HEK293 (cell line): ENCODE data around the gene GPRC5B.

ENCODE experiments used
- CTCF ChIA-PET: fragments of 350-600 bp; formaldehyde crosslinking; extraction: SDS; loops from one replicate; lab custom pipeline; 2021; ENCODE audit warnings: antibody characterized with exemption; lab: Yijun Ruan, JAX
- POLR2A ChIA-PET: fragments of 300-600 bp; formaldehyde crosslinking; extraction: SDS; loops from one replicate; lab custom pipeline; 2020; ENCODE audit warnings: antibody characterized with exemption, inconsistent platforms; lab: Yijun Ruan, JAX
- H3K27ac ChIP-seq: fragments of 200-500 bp; sonication (Bioruptor generic); 2 replicates; pipeline ENCODE4 v1.5.1; 2014; ENCODE audit warnings: low read depth, low read length, control low read depth, inconsistent platforms; ENCODE audit errors: extremely low read depth
- H3K36me3 ChIP-seq, 2 experiments: fragments of 200-500 bp in 1 of 2; sonication (Bioruptor generic) in 1 of 2; 1 replicate in 1 of 2; 2 replicates in 1 of 2; pipeline ENCODE4 v1.5.1; 2014 to 2017; ENCODE audit warnings: inconsistent platforms in 2 of 2, low read length in 2 of 2; ENCODE audit not compliant: control insufficient read depth in 2 of 2, insufficient read depth in 1 of 2
- H3K4me1 ChIP-seq: fragments of 200-500 bp; sonication (Bioruptor generic); 2 replicates; pipeline ENCODE4 v1.5.1; 2014; ENCODE audit warnings: mild to moderate bottlenecking, low read length, inconsistent platforms; ENCODE audit not compliant: control insufficient read depth, insufficient read depth
- H3K4me3 ChIP-seq: 2 replicates; pipeline ENCODE4 v1.5.1; 2011; ENCODE audit warnings: low read depth, mild to moderate bottlenecking, control low read depth, low read length, moderate library complexity
- H3K9me3 ChIP-seq: fragments of 200-500 bp; sonication (Bioruptor generic); 2 replicates; pipeline ENCODE4 v1.5.1; 2014; ENCODE audit warnings: low read depth, low read length, inconsistent platforms; ENCODE audit not compliant: control insufficient read depth, insufficient read depth
- EGR2 ChIP-seq: fragments of 450-650 bp; formaldehyde crosslinking; IDR thresholded peaks from 2 replicates; pipeline ENCODE4 v1.5.1; 2016; ENCODE audit warnings: low read depth, missing biosample characterization, missing genetic modification characterization
- GLI2 ChIP-seq: fragments of 450-650 bp; formaldehyde crosslinking; IDR thresholded peaks from 2 replicates; pipeline ENCODE4; 2017; ENCODE audit warnings: missing biosample characterization, missing genetic modification characterization, low read depth, borderline replicate concordance
- GLIS2 ChIP-seq: fragments of 450-650 bp; formaldehyde crosslinking; IDR thresholded peaks from 2 replicates; pipeline ENCODE4 v1.5.1; 2016; ENCODE audit warnings: missing biosample characterization, missing genetic modification characterization
- HOXD13 ChIP-seq: sonication (generic); formaldehyde crosslinking; IDR thresholded peaks from 2 replicates; pipeline ENCODE4 v1.8.0; 2022; ENCODE audit warnings: missing genetic modification reagents, borderline replicate concordance
- KLF17 ChIP-seq: fragments of 450-650 bp; formaldehyde crosslinking; IDR thresholded peaks from 2 replicates; pipeline ENCODE4 v1.5.1; 2016; ENCODE audit warnings: missing biosample characterization, missing genetic modification characterization
- SETDB1 ChIP-seq: IDR thresholded peaks from one replicate; pipeline ENCODE4 v1.6.1; 2017; ENCODE audit warnings: mild to moderate bottlenecking, low read length, moderate library complexity, mixed read lengths; ENCODE audit not compliant: insufficient read length
- TCF7L2 ChIP-seq: IDR thresholded peaks from 2 replicates; pipeline ENCODE4 v1.6.1; 2011; ENCODE audit warnings: low read depth, mild to moderate bottlenecking, inconsistent platforms, low read length, moderate library complexity, borderline replicate concordance
- TSHZ1 ChIP-seq: fragments of 450-650 bp; formaldehyde crosslinking; IDR thresholded peaks from 2 replicates; pipeline ENCODE4 v1.5.1; 2016; ENCODE audit warnings: missing biosample characterization, missing genetic modification characterization, borderline replicate concordance
- ZNF114 ChIP-seq: fragments of 450-650 bp; formaldehyde crosslinking; IDR thresholded peaks from 2 replicates; pipeline ENCODE4 v1.5.0; 2017; ENCODE audit warnings: missing biosample characterization, missing genetic modification characterization
- ZNF132 ChIP-seq: fragments of 450-650 bp; formaldehyde crosslinking; IDR thresholded peaks from 2 replicates; pipeline ENCODE4 v1.5.1; 2017; ENCODE audit warnings: missing biosample characterization, missing genetic modification characterization, borderline replicate concordance
- ZNF148 ChIP-seq: fragments of 450-650 bp; formaldehyde crosslinking; IDR thresholded peaks from 2 replicates; pipeline ENCODE4 v1.5.0; 2017; ENCODE audit warnings: missing biosample characterization, missing genetic modification characterization, borderline replicate concordance
- ZNF239 ChIP-seq: fragments of 450-650 bp; formaldehyde crosslinking; IDR thresholded peaks from 2 replicates; pipeline ENCODE4 v1.5.1; 2016; ENCODE audit warnings: missing biosample characterization, missing genetic modification characterization
- ZNF335 ChIP-seq: fragments of 450-650 bp; formaldehyde crosslinking; conservative IDR thresholded peaks from 2 replicates; pipeline ENCODE4 v1.5.1; 2016; ENCODE audit warnings: missing biosample characterization, missing genetic modification characterization
- ZNF362 ChIP-seq: fragments of 450-650 bp; formaldehyde crosslinking; IDR thresholded peaks from 2 replicates; pipeline ENCODE4 v1.5.1; 2016; ENCODE audit warnings: missing biosample characterization, missing genetic modification characterization
- ZNF366 ChIP-seq: fragments of 450-650 bp; formaldehyde crosslinking; conservative IDR thresholded peaks from 2 replicates; pipeline ENCODE4 v1.5.1; 2016; ENCODE audit warnings: missing biosample characterization, missing genetic modification characterization
- ZNF398 ChIP-seq: fragments of 450-650 bp; formaldehyde crosslinking; IDR thresholded peaks from 2 replicates; pipeline ENCODE4 v1.5.1; 2017; ENCODE audit warnings: missing biosample characterization, missing genetic modification characterization
- ZNF416 ChIP-seq: fragments of 450-650 bp; formaldehyde crosslinking; IDR thresholded peaks from 2 replicates; pipeline ENCODE4 v1.5.1; 2016; ENCODE audit warnings: missing biosample characterization, missing genetic modification characterization
- ZNF585B ChIP-seq: fragments of 450-650 bp; formaldehyde crosslinking; IDR thresholded peaks from 2 replicates; pipeline ENCODE4 v1.5.1; 2016; ENCODE audit warnings: missing biosample characterization, missing genetic modification characterization
- ZXDB ChIP-seq: fragments of 450-650 bp; formaldehyde crosslinking; IDR thresholded peaks from 2 replicates; pipeline ENCODE4 v1.5.1; 2016; ENCODE audit warnings: missing biosample characterization, missing genetic modification characterization

Gene GPRC5B

GRCh38 chr16:19894586-19894985 lies 9.9 kb upstream of the GPRC5B start:
- Histone ChIP-seq H3K4me3 (no peak overlapping the region), H3K36me3 (no peaks in the 10 kb centered on the region), H3K9me3 (no peaks in the 10 kb centered on the region), H3K4me1 (no peaks in the 10 kb centered on the region), H3K27ac (no peak overlapping the region)
- CTCF ChIA-PET, result interaction anchor here (0.7 kb wide), 1 partner anchor 406 kb away, joined by 4 read pairs; no protein-coding TSS in a partner anchor
- POLR2A ChIA-PET, result no interaction called here
- TF ChIP-seq ZNF366 (tag by site-specific recombination), result no peak

GRCh38 chr16:19892902-19893301 lies 8.3 kb upstream of the GPRC5B start:
- Histone ChIP-seq H3K9me3 (no peaks in the 10 kb centered on the region), H3K4me3 (no peak overlapping the region), H3K4me1 (no peaks in the 10 kb centered on the region), H3K27ac (no peak overlapping the region), H3K36me3 (no peaks in the 10 kb centered on the region)
- TF ChIP-seq GLIS2 (tag by site-specific recombination), result no peak
- TF ChIP-seq ZNF132, result no peak
- no peak for TF ChIP-seq ZXDB (tag by site-specific recombination)
- no peak for TF ChIP-seq TSHZ1
- no peak for TF ChIP-seq TCF7L2
- no peak for TF ChIP-seq ZNF335 (tag by site-specific recombination)
- TF ChIP-seq HOXD13, result no peak
- TF ChIP-seq ZNF148, result no peak
- no peak for TF ChIP-seq ZNF239
- no peak for TF ChIP-seq ZNF114
- no peak for TF ChIP-seq EGR2
- CTCF ChIA-PET, result interaction anchor here (1.5 kb wide), 1 partner anchor 291 kb away, joined by 7 read pairs; no protein-coding TSS in a partner anchor
- POLR2A ChIA-PET, result interaction anchor here (0.7 kb wide), 1 partner anchor 436 kb away, joined by 3 read pairs; no protein-coding TSS in a partner anchor

- CTCF ChIA-PET, result interaction anchor here (1.0 to 2.1 kb wide), 3 partner anchors 9 to 307 kb away, joined by 5 to 7 read pairs (median 5); no protein-coding TSS in a partner anchor
- no peak overlapping the region for H3K4me3 ChIP-seq
- POLR2A ChIA-PET, result interaction anchor here (0.6 kb wide), 1 partner anchor 716 kb away, joined by 4 read pairs; no protein-coding TSS in a partner anchor
- no peak for TF ChIP-seq ZNF416
- peak; percentile 21 for TF ChIP-seq SETDB1
- TF ChIP-seq, all 188 proteins: peak for 1
- no peak overlapping the region for H3K27ac ChIP-seq
- H3K4me1 ChIP-seq, result no peaks in the 10 kb centered on the region
- H3K9me3 ChIP-seq, result no peaks in the 10 kb centered on the region
- H3K36me3 ChIP-seq, result no peaks in the 10 kb centered on the region
Measured at GRCh38 chr16:19890901-19891300, 6.3 kb upstream of the GPRC5B start.

- Histone ChIP-seq H3K4me1 (no peaks in the 10 kb centered on the region), H3K27ac (no peak overlapping the region), H3K9me3 (no peaks in the 10 kb centered on the region), H3K36me3 (no peaks in the 10 kb centered on the region), H3K4me3 (no peak overlapping the region)
- CTCF ChIA-PET, result interaction anchor here (0.7 to 6.6 kb wide), 7 partner anchors 19 to 334 kb away, joined by 3 to 99 read pairs (median 4); partner anchors contain the start of gene VPS35L
- POLR2A ChIA-PET, result no interaction called here
- TF ChIP-seq ZNF398 (no peak), ZNF239 (no peak), KLF17 (tag by site-specific recombination) (no peak), GLI2 (tag by site-specific recombination) (no peak), ZNF362 (tag by site-specific recombination) (no peak), ZNF585B (tag by site-specific recombination) (no peak)
Measured at GRCh38 chr16:19888834-19889233, 4.2 kb upstream of the GPRC5B start.
